ENCODE results near the gene SCAMP3. TPM values are rescaled to one million over a fixed set of nuclear protein-coding genes. Genes with fewer than 3 reads are reported as not detected.

SCAMP3 gene
- 10 to 100 TPM; 83.3 to 85.5 TPM for total RNA-seq

GRCh38 chr1:155261852-155262673, at the start of gene SCAMP3:
SCAMP3 (minus strand) TSS chr1:155262360; CDS start chr1:155262151, 209 bp downstream.

GRCh38 chr1:155308493-155309422, 46.6 kb upstream of the SCAMP3 start, which contains the start of gene FDPS:
FDPS (plus strand) TSS chr1:155308866; CDS start chr1:155309790, 924 bp downstream.

GRCh38 chr1:155301342-155301841, 39.2 kb upstream of the SCAMP3 start, which contains the start of gene PKLR:
PKLR (minus strand) TSS chr1:155301438; CDS start chr1:155301395, 43 bp downstream.

GRCh38 chr1:155277070-155277901, 15.1 kb upstream of the SCAMP3 start, which contains the start of gene HCN3:
HCN3 (plus strand) TSS chr1:155277463; CDS start chr1:155277591, 128 bp downstream.

GRCh38 chr1:155273343-155274245, 11.4 kb upstream of the SCAMP3 start, which contains the start of gene CLK2:
CLK2 (minus strand) TSS chr1:155273504; CDS start chr1:155270977, 2,527 bp downstream.

GRCh38 chr1:155255243-155256007, 6.7 kb downstream of the SCAMP3 start, which contains the start of gene ENTREP3:
ENTREP3 (minus strand) TSS chr1:155255483; CDS start chr1:155254877, 606 bp downstream.

GRCh38 chr1:155208541-155209311, 53.4 kb downstream of the SCAMP3 start, which contains the start of gene MTX1:
MTX1 (plus strand) TSS chr1:155208695; CDS start chr1:155208805, 110 bp downstream.

GRCh38 chr1:155207806-155208540, 54.2 kb downstream of the SCAMP3 start, which contains the start of gene THBS3:
THBS3 (minus strand) TSS chr1:155207897; CDS start chr1:155207876, 21 bp downstream.

Other genes with a start within 250 kb of the SCAMP3 start
- gene DCST2, start 228.6 kb downstream of the SCAMP3 start, total RNA-seq: 1 to 10 TPM in 1 of 2 experiments, under 1 TPM in 1; 0.79 to 1.2 TPM
- not detected for gene DCST1, start 228.5 kb downstream of the SCAMP3 start, total RNA-seq
- gene ADAM15, start 211.0 kb downstream of the SCAMP3 start, total RNA-seq: 10 to 100 TPM; 50.6 to 50.7 TPM
- 1 to 10 TPM; 9.0 to 9.6 TPM for gene EFNA4, start 198.6 kb downstream of the SCAMP3 start, total RNA-seq
- gene EFNA3, start 183.5 kb downstream of the SCAMP3 start, total RNA-seq: 1 to 10 TPM; 4.1 to 4.2 TPM
- gene EFNA1, start 134.5 kb downstream of the SCAMP3 start, total RNA-seq: under 1 TPM; 0.25 to 0.26 TPM
- gene SLC50A1, start 126.5 kb downstream of the SCAMP3 start, total RNA-seq: 10 to 100 TPM; 44.1 to 49.0 TPM
- gene DPM3, start 121.8 kb downstream of the SCAMP3 start, total RNA-seq: 10 to 100 TPM; 60.3 to 66.8 TPM
- 100 to 1,000 TPM; 173 to 190 TPM for gene KRTCAP2, start 89.1 kb downstream of the SCAMP3 start, total RNA-seq
- 10 to 100 TPM; 16.4 to 19.1 TPM for gene TRIM46, start 88.5 kb downstream of the SCAMP3 start, total RNA-seq
- gene THBS3, start 54.5 kb downstream of the SCAMP3 start, total RNA-seq: 10 to 100 TPM; 28.2 to 31.5 TPM
- gene MTX1, start 53.7 kb downstream of the SCAMP3 start, total RNA-seq: 10 to 100 TPM; 30.3 to 30.6 TPM
- 10 to 100 TPM; 21.1 to 23.2 TPM for gene ENTREP3, start 6.9 kb downstream of the SCAMP3 start, total RNA-seq
- gene CLK2, start 11.1 kb upstream of the SCAMP3 start, total RNA-seq: 100 to 1,000 TPM; 100 to 104 TPM
- gene HCN3, start 15.1 kb upstream of the SCAMP3 start, total RNA-seq: 1 to 10 TPM; 4.3 TPM
- not detected for gene PKLR, start 39.1 kb upstream of the SCAMP3 start, total RNA-seq
- 100 to 1,000 TPM; 277 to 292 TPM for gene FDPS, start 46.5 kb upstream of the SCAMP3 start, total RNA-seq
- 10 to 100 TPM; 22.4 to 24.5 TPM for gene RUSC1, start 58.5 kb upstream of the SCAMP3 start, total RNA-seq

Data from activated naive CD4-positive, alpha-beta T cell treated with anti-CD3 and anti-CD28 coated beads, Interleukin-2, amount 10 ng/mL, durations not matched to agents 5 hours and 36 hours (primary cell).